Muscle of back (tissue), 11 donors: ENCODE results near the gene MFSD11. TPM values are rescaled to one million over a fixed set of nuclear protein-coding genes. Genes with fewer than 3 reads are reported as not detected.
"Not testable (repeated sequence)": the region's sequence is repeated elsewhere in the genome, so short reads cannot be mapped to it uniquely, and the experiment has no call there.

Experiments
- DNase-seq, 3 donors: peaks; one replicate each; pipeline versions ENCODE4 v3.0.0 to v3.0.0-alpha.2; 2013
- polyA plus RNA-seq, 10 donors: library from polyadenylated mRNA; unstranded; fragments of 120-200 nt; gene quantifications; one replicate each; pipeline ENCODE4 v1.2.1, GENCODE V29; 2013; ENCODE audit not compliant: insufficient read length in 10 of 10

Gene MFSD11
- polyA plus RNA-seq, 10 donors: 29.0 to 48.4 (median 35.9) TPM

DNA sequence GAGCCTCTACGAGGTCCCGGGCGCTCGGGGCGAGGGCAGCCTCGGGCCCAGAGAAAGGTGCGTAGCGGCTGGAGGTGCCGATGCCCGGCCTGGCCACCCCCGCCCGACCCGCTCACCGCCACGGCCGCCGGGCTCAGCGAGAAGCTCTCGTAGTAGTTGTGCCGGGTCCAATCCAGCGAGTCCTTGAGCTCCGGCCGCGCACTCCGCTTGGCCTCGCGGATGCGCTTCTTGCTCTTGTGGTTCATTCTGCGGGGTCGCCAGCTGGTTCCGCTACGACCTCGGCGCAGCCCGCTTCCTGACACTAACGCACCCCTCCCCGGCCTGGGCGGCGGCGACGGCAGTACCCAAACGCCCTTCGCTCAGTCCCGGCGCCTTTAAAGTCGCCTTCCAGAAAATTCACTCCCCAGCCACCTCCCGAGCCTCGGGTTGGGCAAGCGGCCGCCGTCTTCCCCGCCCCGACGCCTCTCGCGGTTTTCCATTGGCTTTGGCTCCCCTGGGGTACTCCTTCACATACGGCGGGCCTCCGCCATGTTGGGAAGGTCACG, 11.6 kb upstream of the MFSD11 start, which contains the start of gene JMJD6:
TSS of gene JMJD6 (minus strand) at position 376 of the 545 bp plus-strand sequence. CDS start at position 245, 131 bp downstream.
- DNase-seq: peak; percentile 97 to 98 (median 97)

DNA sequence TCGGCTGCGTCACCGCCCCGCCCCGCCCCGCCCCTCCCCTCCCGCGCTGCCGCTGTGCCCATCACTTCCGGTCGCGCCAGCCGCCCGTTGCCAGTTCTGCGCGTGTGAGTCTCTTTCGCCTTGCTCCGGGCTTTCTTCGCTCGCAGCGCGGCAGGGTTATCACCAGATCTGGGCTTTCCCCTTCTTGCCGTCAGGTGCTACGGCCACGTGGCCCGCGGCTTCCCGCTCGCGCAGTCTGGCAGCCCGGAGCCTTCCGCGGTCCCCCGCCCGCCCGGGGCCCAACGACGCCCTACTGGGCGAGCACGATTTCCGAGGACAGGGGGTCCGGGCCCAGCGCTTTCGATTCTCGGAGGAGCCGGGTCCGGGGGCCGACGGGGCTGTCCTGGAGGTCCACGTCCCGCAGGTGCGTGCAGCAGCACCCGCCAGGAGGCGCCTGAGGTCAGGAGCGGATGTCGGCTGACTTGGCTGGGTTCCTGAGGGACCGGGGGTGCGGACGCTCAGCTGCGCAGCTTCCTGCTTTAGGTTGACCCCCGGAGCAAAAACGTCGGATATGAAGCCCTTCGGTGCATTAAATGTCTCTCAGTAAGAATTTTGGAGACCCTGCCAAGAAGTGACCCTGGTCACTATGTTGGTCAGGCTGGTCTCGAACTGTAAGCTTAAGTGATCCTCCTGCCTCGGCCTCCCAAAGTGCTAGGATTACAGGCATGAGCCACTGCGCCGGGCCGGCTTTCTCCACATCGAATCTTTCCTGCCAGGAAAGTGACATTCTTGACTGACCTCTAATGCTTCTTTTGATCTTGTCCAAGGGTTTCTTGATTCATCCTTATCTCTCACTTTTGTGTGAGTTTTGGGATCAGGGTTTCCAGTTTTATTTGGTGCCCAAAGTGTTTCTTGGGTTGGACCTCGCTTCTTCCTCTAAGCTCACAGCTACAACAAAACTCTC, 10.9 kb upstream of the MFSD11 start, which contains the start of gene METTL23:
TSS of gene METTL23 (plus strand) at position 64 of the 943 bp plus-strand sequence. CDS start 2,872 bp downstream, outside the sequence.
- peak; percentile 74 to 94 (median 86) for DNase-seq

DNA sequence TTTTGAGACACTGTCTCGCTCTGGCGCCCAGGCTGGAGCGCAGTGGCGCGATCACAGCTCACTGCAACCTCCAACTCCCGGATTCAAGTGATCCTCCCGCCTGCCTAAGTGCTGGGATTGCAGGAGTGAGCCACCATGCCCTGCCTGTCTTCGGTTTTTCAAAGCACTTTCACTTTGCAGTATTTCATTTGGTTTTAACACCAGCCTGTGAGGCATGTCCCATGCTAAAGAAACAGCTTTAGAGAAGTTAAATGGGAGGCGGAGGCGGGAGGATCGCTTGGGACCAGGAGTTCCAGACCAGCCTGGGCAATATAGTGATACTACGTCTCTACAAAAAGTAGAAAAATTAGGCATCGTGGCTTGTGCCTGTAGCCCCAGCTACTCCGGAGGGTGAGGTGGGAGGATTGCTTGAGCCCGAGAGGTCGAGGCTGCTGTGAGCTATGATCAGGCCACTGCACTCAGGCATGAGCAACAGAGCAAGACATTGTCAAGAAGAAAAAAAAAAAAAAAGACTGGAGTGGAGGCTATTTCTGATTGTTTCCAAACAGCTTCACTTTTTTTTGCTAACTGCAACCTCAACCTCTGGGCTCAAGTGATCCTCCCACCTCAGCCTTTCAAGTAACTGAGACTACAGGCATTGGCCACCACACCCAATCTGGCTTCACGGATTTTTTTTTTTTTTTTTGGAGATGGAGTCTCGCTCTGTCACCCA, 10.0 kb upstream of the MFSD11 start:
- DNase-seq: peak in 1 of 3 donors; percentile 21

DNA sequence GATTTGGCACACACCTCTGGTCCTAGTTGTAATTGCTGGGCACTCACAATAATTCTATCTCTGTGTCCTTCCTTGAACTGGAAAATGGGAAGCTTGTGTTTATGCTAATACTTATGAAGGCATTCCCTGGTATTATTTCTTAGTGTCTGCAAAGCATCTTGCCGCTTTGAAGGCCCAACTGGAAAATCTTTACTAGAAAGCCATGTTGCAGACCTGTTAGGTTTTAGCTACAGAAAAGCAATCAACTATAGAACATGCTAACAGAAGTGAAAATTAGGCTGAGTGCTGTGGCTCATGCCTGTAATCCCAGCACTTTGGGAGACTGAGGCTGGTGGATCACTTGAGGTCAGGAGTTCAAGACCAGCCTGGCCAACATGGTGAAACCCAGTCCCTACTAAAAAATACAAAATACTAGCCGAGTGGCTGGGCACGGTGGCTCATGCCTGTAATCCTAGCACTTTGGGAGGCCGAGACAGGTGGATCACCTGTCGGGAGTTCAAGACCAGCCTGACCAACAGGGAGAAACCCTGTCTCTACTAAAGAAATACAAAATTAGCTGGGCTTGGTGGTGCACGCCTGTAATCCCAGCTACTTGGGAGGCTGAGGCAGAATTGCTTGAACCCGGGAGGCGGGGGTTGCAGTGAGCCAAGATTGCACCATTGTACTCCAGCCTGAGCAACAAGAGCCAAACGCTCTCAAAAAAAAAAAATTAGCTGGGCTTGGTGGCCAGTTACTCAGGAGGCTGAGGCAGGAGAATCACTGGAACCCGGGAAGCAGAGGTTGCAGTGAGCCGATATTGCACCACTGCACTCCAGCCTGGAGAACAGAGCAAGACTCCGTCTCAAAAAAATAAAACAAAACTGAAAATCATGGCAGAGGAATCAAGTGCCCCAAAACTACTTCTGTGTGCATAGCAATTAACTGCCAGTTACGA, 5.9 kb upstream of the MFSD11 start:
- DNase-seq: not testable (repeated sequence)

DNA sequence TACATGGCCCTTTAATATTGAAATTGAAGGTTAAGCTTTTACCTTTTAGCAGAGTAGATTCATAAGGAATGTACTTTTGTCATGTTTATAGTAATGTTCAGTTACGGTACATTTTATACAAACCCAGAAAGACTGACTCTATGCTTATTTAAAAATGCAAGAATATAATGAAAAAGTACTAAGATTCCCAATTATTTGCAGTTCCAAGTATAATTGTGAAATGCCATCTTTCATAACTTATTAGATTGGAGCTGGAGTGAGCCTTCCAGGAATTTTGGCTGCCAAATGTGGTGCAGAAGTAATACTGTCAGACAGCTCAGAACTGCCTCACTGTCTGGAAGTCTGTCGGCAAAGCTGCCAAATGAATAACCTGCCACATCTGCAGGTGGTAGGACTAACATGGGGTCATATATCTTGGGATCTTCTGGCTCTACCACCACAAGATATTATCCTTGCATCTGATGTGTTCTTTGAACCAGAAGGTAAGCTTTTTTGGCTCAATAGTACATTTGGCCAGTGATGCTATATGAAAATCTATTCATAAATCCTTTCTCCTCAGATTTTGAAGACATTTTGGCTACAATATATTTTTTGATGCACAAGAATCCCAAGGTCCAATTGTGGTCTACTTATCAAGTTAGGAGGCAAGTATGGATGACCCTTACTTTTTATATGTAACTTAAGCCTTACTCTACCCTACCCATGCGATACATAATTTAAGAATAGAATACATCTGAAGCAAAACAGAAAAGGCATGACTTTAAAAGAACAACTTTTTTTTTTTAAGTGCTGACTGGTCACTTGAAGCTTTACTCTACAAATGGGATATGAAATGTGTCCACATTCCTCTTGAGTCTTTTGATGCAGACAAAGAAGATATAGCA, 4.9 kb upstream of the MFSD11 start:
- no peak for DNase-seq

DNA sequence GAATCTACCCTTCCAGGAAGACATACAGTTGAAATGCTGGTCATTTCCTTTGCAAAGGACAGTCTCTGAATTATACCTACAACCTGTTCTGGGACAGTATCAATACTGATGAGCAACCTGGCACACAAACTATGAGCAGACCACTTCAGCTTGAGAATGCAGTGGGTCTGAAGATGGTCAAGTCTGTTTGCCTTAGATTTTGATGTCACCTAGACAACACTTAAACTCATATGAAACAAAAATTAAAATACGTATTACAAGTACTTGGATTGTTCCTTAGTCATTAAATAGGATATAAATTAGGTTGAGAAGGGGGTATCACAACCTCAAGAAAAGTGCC, 4.3 kb upstream of the MFSD11 start:
- no peak for DNase-seq

DNA sequence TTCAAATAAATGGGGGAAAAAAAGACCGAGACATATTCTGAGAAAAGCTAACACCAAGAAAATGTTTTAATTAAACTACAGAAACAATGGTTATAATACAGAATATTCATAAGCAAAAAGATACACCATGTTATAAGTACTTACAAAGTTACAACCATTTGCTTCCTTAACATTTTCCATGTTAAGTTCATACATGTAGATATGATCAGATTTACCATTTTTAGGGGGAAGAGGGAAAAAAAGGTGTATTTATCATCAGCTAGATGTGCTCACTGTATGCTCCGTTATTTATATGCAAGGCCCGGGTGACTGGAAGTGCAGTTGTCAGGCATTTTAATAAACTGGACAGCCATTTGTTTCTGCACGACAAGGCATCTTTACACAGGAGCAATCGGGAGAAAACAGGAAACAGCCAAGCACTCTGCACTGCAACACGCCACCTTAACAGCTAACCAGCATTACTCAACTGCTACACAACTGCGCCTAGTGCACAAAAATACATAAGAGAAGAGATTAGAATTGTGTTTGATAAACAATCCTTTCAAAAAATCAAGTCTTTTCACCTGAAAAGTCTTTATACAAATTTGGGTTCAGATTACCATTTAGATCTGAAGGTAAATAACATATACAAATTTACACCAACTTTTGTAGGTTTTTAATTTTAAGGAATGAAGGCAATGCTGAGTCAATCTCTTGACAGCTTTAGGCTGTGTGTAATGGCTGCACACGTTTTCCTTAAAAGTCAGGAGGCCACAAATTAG, 3.7 kb upstream of the MFSD11 start:
- peak in 1 of 3 donors; percentile 24 for DNase-seq

DNA sequence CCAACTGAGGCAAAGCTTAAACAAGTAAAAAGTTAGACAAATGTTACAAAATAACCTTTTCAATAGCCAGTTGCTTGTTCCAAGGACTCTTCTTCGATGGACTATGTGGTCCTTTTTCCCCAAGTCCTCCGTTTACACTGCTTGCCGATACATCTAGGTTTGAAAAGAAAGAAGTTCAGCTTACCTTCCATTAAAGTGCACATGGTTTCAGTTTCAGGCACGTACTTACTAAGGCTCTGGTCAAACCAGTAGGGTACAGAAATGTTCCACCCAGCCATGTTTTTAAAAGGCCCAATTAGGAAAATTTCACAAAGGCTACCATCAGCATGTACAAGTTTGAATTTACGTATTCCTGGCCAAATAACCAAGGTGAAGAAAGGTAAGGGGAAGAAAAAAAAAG, 2.9 kb upstream of the MFSD11 start:
- peak in 1 of 3 donors; percentile 40 for DNase-seq

DNA sequence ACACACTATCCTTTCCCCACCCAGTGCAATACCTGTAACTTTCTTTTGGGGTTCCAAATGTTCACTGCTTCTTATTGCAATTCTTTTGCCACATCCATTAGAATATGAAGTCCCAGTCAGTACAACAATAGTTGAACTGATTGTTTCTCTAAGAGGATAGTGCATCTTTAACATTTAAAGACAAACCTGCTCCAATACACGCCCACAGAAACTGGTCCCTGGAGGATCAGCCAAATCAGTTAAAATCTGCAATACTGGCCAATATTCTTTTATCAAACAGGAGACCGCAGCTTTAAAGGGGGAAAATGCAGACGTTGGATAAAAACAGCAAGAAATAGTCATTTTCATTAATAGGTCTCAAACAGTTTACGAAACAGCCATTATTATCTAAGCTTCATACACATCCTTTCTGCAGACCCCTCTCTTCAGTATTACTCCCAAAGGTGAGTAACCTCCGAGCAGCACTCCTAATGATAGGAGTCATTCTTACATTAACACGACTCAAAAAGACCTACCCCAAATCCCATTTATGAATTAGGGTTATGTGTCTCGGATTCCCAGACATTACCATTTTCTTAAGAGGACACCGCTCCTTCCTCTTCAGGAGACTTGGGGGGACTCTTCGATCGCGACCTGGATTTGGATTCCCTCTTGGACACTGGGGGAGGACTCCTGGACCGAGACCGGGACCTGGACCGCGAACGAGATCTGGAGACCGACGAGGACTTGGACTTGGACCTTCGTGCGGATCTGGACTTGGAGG, 2.2 kb upstream of the MFSD11 start:
- DNase-seq: peak in 2 of 3 donors; percentile 15 to 53

DNA sequence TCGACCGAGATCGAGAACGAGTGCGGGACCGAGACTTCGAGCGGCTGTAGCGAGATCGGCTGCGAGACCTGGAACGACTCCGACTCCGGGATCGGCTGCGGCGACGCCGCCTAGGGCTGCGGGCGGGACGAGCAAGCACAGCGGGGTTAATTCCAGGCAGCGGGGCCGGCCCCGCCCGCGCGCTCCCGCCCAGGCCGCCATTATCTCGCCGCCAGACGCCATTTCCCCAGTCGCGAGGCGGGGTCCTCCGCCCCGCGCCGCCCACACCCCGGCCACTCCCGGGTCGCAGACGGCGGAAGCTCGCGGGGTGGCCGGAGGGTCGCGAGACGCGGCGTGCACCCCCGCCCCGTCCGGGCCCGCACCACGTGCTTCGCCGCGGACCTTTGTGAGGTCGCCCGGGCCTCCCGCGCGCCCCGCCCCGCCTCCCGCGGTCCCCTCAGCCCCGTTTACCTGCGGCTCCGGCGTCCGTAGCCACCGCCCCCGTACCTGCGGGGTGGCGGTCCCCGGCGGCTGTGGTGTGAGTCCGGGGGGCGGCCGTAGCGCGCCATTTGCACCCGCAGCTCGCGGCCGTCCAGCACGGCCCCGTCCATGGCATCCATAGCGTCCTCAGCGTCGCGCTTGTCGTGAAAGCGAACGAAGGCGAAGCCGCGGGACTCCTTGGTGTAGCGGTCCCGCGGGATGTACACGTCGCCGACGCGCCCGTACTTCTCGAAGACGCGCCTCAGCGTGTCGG, 1.4 kb upstream of the MFSD11 start:
- DNase-seq: peak; percentile 53 to 92 (median 84)

DNA sequence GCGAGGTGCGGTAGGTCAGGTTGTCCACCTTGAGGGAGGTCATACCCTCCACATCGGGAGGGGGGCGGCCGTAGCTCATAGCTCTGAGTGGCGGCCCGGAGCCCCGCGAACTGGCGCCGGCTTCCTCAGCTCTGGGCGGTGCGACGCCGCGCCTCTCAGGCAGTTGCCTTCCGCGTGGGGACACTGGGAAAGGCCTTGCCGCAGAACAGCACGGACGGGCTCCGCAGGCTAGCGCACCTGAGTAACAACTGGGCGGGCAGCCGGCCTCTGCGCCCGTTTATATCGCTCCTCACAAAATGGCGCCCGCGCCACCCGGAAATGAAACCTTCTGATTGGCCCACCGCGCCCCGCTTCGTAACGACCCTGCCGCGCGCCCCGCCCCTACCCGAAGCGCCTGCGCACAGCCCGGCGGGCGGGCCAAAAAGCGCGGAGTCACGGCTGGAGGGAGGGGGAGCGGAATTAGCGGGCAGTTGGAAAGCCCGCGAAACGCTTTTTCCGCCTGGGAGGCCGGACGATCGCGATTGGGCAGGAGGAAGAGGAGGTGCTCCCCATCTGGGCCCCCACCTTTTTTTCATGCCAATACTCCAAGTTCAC, 740 bp upstream of the MFSD11 start, which contains the start of gene SRSF2:
TSS of gene SRSF2 (minus strand) at position 250 of the 594 bp plus-strand sequence. CDS start at position 79, 171 bp downstream.
- peak in 2 of 3 donors; percentile 98 to 99 for DNase-seq

DNA sequence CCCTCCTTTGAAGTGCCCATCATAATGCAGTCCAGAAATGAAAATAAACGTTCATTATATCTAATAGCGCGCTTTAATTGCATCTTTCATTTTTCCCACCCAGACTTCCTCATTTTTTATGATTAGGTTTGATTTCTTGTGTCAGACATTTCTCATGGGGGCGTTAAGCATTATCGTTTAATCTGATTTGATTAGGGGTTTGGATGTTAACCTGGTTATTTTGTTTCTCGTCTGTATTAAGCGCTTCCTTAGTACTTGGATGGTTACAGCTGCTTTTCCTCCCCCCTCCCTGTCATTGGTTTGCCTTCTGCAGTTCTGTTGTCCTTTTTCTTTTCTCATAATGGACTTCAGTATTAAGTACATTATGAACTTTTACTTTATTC, 540 bp downstream of the MFSD11 start:
- peak in 2 of 3 donors; percentile 14 to 58 for DNase-seq

DNA sequence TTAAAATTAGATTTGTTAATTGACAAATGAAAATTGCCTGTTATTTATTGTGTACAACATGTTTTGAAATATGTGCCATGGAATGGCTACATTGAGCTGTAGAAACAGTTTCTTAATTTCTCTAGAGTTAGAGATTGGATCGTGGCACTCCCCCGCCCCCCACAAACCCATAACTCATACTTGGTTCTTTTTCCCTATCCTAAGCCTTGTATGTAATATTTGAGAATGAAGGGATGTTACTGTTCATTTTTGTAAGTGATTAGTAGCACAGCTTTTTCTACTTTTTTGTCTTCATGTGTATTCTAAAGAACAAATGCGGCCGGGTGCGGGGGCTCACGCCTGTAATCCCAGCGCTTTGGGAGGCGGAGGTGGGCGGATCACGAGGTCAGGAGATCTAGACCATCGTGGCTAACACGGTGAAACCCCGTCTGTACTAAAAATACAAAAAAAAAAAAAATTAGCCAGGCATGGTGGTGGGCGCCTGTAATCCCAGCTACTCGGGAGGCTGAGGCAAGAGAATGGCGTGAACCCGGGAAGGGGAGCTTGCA, 1.7 kb downstream of the MFSD11 start:
- not testable (repeated sequence) for DNase-seq

DNA sequence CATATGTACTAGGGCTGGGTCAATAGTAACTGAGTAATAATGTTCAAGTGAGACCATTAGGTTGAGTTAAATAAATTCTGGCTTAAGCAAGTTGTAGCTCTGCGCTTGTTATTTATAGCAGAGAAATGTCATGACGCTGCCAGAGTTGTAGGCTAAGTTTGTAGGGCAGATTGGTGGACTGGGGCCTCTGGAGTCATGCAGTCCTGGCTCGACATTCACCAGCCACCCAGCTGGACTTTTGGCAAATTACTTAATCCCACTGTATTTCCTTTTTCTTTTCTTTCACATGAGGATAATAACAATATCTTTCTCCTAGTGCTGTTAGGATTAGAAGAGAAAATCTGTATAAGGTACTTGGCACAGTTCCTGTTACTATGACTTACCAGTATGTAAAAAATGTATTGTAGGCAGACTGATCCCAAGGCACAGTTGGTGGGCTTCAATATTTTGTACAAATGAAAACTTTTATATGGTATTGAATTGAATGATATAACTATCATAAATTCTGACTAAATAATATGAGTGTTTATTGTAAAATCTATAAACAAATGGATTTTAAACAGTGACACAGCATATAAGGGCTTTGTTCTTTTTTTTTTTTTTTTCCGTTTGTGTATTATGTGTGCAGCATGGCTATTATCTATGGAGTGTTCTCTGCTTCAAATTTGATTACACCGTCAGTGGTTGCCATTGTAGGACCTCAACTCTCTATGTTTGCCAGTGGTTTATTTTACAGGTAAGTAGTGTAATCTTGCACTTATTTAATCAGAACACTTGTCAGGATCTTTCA, 2.6 kb downstream of the MFSD11 start:
- peak; percentile 38 to 62 (median 55) for DNase-seq

DNA sequence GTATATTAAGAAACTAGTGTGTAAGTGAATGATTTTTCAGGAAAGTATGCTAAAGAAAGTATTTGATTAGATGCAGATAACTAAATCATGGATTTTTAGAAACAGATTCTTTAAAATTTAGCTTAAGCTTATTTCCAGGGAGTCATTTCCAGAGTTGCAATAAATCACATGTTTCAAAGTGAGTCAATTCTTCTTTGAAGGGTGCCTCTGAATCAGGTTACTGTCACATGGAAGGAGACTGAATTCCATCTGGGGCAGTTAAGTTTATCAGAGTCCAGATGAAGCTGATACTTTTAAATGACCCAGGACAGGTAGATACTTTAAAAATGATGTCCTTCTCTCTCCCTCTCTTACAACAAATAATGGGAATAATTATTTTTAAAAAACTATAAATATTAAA, 5.0 kb downstream of the MFSD11 start:
- DNase-seq: no peak

DNA sequence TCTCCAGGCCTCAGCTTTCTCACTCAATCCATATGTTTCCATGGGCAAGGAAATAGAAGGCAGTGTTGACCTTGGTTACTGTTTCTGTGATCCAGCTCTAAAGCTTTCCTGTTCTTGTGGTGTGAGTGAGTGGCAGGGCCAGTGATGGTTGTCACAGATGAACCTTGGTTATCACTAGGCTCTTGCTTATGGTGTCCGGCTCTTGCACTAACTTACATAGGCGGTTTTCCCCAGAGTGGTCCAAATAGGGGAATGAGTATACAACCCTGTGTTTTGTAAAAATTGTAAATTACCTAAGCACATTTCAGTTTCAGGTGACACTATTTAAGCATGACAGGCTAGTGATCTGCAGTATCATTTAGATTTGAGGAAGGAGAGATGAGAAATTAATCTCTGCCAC, 6.8 kb downstream of the MFSD11 start:
- DNase-seq: no peak
